Activated T-helper 17 cell treated with anti-CD3 and anti-CD28 coated beads, Interleukin-2, amount 50 U/mL, for 72 hours (primary cell): ENCODE results near the gene MFAP2. TPM values are rescaled to one million over a fixed set of nuclear protein-coding genes. Genes with fewer than 3 reads are reported as not detected.
"Not testable (repeated sequence)": the region's sequence is repeated elsewhere in the genome, so short reads cannot be mapped to it uniquely, and the experiment has no call there.

ENCODE experiments used
- ATAC-seq: fragments of 150-1000 bp; cut with Tn5 transposase; replicated peaks from 2 replicates; pipeline ENCODE4 v1.10.0; 2021; ENCODE audit warnings: mild to moderate bottlenecking, moderate library complexity
- H3K27ac Mint-ChIP-seq: one replicate; pipeline ENCODE4 v1.8.0; 2022; ENCODE audit warnings: mixed read lengths
- H3K27me3 Mint-ChIP-seq: one replicate; pipeline ENCODE4 v1.8.0; 2022; ENCODE audit warnings: mixed read lengths
- H3K36me3 Mint-ChIP-seq: one replicate; pipeline ENCODE4 v1.8.0; 2022; ENCODE audit warnings: low read depth, mild to moderate bottlenecking, mixed read lengths
- H3K4me1 Mint-ChIP-seq: one replicate; pipeline ENCODE4 v1.8.0; 2022; ENCODE audit warnings: mixed read lengths
- H3K4me3 Mint-ChIP-seq: one replicate; pipeline ENCODE4 v1.8.0; 2022; ENCODE audit warnings: mild to moderate bottlenecking, mixed read lengths
- H3K9me3 Mint-ChIP-seq: one replicate; pipeline ENCODE4 v1.8.0; 2022; ENCODE audit warnings: mixed read lengths
- total RNA-seq, 2 donors: library from RNA; stranded (reverse); gene quantifications; one replicate each; pipeline ENCODE4 v1.2.3, GENCODE V29; 2022

Gene MFAP2
- total RNA-seq, 2 donors from 2014 or later: not detected

GRCh38 chr1:16967962-16968361 is 12.5 kb downstream of the MFAP2 start:
- peaks cover 13% of the 10 kb centered on the region for H3K36me3 Mint-ChIP-seq
- no peaks in the 10 kb centered on the region for H3K9me3 Mint-ChIP-seq
- no peaks in the 10 kb centered on the region for H3K27me3 Mint-ChIP-seq
- no peak overlapping the region for H3K4me3 Mint-ChIP-seq
- no peak for ATAC-seq
- H3K27ac Mint-ChIP-seq: no peak overlapping the region
- H3K4me1 Mint-ChIP-seq: no peaks in the 10 kb centered on the region

- Mint-ChIP-seq H3K27me3 (no peaks in the 10 kb centered on the region), H3K9me3 (no peaks in the 10 kb centered on the region), H3K36me3 (peaks cover 13% of the 10 kb centered on the region), H3K4me1 (no peaks in the 10 kb centered on the region), H3K27ac (no peak overlapping the region), H3K4me3 (no peak overlapping the region)
- no peak for ATAC-seq
Measured at GRCh38 chr1:16967095-16967575, 13.3 kb downstream of the MFAP2 start.

DNA sequence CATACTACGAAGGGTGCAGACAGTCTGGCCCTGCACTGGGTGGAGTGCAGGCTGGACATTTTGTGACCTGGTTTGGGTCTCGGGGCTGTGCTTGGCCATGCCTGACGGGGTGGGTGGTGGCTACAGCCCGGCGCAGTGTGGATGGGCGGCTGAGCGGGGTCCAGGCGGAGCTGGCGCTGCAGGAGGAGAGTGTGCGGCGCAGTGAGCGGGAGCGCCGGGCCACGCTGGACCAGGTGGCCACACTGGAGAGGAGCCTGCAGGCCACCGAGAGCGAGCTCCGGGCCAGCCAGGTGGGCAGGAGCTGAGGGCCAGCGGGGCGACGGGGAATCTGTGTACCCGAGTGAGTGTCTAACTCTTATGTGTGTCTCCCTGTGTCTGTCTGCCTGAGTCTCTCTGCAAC is 14.1 kb downstream of the MFAP2 start:
- no peak for ATAC-seq
- Mint-ChIP-seq H3K4me1 (peaks cover 4% of the 10 kb centered on the region), H3K27me3 (no peaks in the 10 kb centered on the region), H3K9me3 (no peaks in the 10 kb centered on the region), H3K36me3 (peaks cover 13% of the 10 kb centered on the region), H3K27ac (no peak overlapping the region), H3K4me3 (no peak overlapping the region)

GRCh38 chr1:16965486-16966067 is 14.8 kb downstream of the MFAP2 start:
- Mint-ChIP-seq H3K27me3 (no peaks in the 10 kb centered on the region), H3K4me3 (no peak overlapping the region)

DNA sequence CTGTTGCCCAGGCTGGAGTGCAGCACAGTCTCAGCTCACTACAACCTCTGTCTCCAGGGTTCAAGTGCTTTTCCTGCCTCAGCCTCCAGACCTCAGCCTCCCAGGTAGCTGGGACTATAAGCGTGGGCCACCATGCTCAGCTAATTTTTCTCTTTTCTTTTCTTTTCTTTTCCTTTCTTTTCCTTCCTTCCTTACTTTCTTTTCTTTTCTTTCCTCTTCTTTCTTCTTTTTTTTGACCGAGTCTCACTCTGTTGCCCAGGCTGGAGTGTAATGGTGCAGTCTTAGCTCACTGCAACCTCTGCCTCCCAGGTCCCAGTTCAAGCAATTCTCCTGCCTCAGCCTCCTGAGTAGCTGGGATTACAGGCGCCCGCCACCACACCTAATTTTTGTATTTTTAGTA is 16.3 kb downstream of the MFAP2 start:
- not testable (repeated sequence) for H3K9me3 Mint-ChIP-seq, ATAC-seq, H3K4me3 Mint-ChIP-seq, H3K4me1 Mint-ChIP-seq, H3K27me3 Mint-ChIP-seq
- peaks cover 13% of the 10 kb centered on the region for H3K36me3 Mint-ChIP-seq
- peak overlapping the region; percentile 28 for H3K27ac Mint-ChIP-seq

More at GRCh38 chr1:16965486-16966067, 14.8 kb downstream of the MFAP2 start:
- H3K27ac Mint-ChIP-seq: no peak overlapping the region
- no peaks in the 10 kb centered on the region for H3K9me3 Mint-ChIP-seq
- no peak for ATAC-seq
- H3K36me3 Mint-ChIP-seq: peaks cover 13% of the 10 kb centered on the region
- peaks cover 4% of the 10 kb centered on the region for H3K4me1 Mint-ChIP-seq

DNA sequence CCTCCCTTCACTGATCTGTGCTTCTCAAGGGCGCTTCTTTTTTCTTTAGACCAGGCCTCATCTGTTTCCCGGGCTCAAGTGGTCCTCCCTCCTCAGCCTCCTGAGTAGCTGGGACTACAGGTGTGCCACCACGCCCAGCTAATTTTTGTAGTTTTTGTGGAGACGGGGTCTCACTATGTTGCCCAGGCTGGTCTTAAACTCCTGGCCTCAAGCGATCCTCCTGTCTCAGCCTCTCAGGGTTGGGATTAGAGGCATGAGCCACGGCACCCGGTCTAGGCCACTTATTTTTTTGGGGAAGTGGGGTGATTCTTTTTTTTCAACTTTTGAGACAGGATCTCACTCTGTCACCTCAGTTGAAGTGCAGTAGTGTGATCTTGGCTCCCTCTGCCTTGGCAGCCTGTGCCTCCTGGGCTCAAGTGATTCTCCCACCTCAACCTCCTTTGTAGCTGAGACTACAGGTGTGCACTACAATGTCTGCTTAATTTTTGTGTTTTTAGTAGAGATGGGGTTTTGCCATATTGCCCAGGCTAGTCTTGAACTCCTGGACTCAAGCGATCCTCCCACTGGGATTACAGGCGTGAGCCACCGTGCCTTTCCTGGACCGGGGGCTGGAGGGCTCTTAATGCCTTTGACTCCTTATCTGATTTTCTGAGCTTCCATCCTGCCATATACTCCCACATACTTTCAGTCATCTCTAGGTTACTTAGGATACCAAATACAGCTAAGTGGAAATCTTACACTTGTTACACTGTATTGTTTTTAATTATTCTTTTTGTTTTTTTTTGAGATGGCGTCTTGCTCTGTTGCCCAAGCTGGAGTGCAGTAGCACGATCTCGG is 18.9 kb downstream of the MFAP2 start:
- peak overlapping the region; percentile 65 for H3K27ac Mint-ChIP-seq
- H3K27me3 Mint-ChIP-seq: no peaks in the 10 kb centered on the region
- ATAC-seq: no peak
- peaks cover 4% of the 10 kb centered on the region for H3K4me1 Mint-ChIP-seq
- no peaks in the 10 kb centered on the region for H3K9me3 Mint-ChIP-seq
- H3K36me3 Mint-ChIP-seq: peaks cover 13% of the 10 kb centered on the region
- peak overlapping the region; percentile 88 for H3K4me3 Mint-ChIP-seq

GRCh38 chr1:16960560-16961296 is 19.7 kb downstream of the MFAP2 start:
- H3K27me3 Mint-ChIP-seq: no peaks in the 10 kb centered on the region
- peak; percentile 96 for ATAC-seq
- H3K9me3 Mint-ChIP-seq: no peaks in the 10 kb centered on the region
- H3K27ac Mint-ChIP-seq: peak overlapping the region; percentile 88
- peaks cover 4% of the 10 kb centered on the region for H3K4me1 Mint-ChIP-seq
- peak overlapping the region; percentile 88 for H3K4me3 Mint-ChIP-seq
- peaks cover 8% of the 10 kb centered on the region for H3K36me3 Mint-ChIP-seq

- H3K27ac Mint-ChIP-seq: no peak overlapping the region
- no peak overlapping the region for H3K4me3 Mint-ChIP-seq
- no peak for ATAC-seq
- peaks cover 4% of the 10 kb centered on the region for H3K4me1 Mint-ChIP-seq
- H3K36me3 Mint-ChIP-seq: no peaks in the 10 kb centered on the region
- H3K27me3 Mint-ChIP-seq: no peaks in the 10 kb centered on the region
- H3K9me3 Mint-ChIP-seq: no peaks in the 10 kb centered on the region
Measured at GRCh38 chr1:16958475-16958874, 21.9 kb downstream of the MFAP2 start.

- no peak overlapping the region for H3K27ac Mint-ChIP-seq
- no peaks in the 10 kb centered on the region for H3K36me3 Mint-ChIP-seq
- no peaks in the 10 kb centered on the region for H3K27me3 Mint-ChIP-seq
Measured at GRCh38 chr1:16957731-16958130, 22.7 kb downstream of the MFAP2 start.

GRCh38 chr1:16956775-16957174 is 23.6 kb downstream of the MFAP2 start:
- no peak overlapping the region for H3K27ac Mint-ChIP-seq
- no peak overlapping the region for H3K4me3 Mint-ChIP-seq
- H3K4me1 Mint-ChIP-seq: peaks cover 3% of the 10 kb centered on the region
- H3K9me3 Mint-ChIP-seq: no peaks in the 10 kb centered on the region
- no peaks in the 10 kb centered on the region for H3K27me3 Mint-ChIP-seq
- no peak for ATAC-seq
- no peaks in the 10 kb centered on the region for H3K36me3 Mint-ChIP-seq

More at GRCh38 chr1:16957731-16958130, 22.7 kb downstream of the MFAP2 start:
- Mint-ChIP-seq H3K4me1 (peaks cover 4% of the 10 kb centered on the region), H3K4me3 (no peak overlapping the region), H3K9me3 (no peaks in the 10 kb centered on the region)
- no peak for ATAC-seq

GRCh38 chr1:16955186-16955585 is 25.2 kb downstream of the MFAP2 start:
- Mint-ChIP-seq H3K27me3 (no peaks in the 10 kb centered on the region), H3K4me1 (no peaks in the 10 kb centered on the region), H3K9me3 (no peaks in the 10 kb centered on the region), H3K36me3 (no peaks in the 10 kb centered on the region), H3K4me3 (no peak overlapping the region), H3K27ac (no peak overlapping the region)
- ATAC-seq: no peak

DNA sequence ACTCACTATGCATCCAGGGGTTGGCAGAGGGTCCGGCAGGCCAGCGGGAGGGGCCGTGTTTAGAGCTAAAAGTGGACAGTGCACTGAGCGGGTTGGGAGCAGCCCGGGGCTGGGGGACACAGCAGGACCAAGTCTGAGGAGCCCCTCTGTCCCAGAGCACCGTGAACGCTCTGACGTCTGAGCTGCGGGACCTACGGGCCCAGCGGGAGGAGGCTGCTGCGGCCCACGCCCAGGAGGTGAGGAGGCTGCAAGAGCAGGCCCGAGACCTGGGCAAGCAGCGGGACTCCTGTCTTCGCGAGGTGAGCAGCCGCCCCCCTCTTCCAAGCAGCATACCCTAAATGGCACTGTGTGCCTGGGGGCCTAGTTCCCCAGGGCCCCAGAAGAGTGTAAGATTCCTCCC is 25.8 kb downstream of the MFAP2 start:
- H3K4me1 Mint-ChIP-seq: no peaks in the 10 kb centered on the region
- H3K9me3 Mint-ChIP-seq: no peaks in the 10 kb centered on the region

GRCh38 chr1:16952376-16952775 is 28.0 kb downstream of the MFAP2 start:
- not testable (repeated sequence) for H3K9me3 Mint-ChIP-seq, H3K27me3 Mint-ChIP-seq

More for the DNA sequence above, 25.8 kb downstream of the MFAP2 start:
- H3K4me3 Mint-ChIP-seq: no peak overlapping the region
- no peaks in the 10 kb centered on the region for H3K27me3 Mint-ChIP-seq
- no peaks in the 10 kb centered on the region for H3K36me3 Mint-ChIP-seq
- no peak overlapping the region for H3K27ac Mint-ChIP-seq
- no peak for ATAC-seq

DNA sequence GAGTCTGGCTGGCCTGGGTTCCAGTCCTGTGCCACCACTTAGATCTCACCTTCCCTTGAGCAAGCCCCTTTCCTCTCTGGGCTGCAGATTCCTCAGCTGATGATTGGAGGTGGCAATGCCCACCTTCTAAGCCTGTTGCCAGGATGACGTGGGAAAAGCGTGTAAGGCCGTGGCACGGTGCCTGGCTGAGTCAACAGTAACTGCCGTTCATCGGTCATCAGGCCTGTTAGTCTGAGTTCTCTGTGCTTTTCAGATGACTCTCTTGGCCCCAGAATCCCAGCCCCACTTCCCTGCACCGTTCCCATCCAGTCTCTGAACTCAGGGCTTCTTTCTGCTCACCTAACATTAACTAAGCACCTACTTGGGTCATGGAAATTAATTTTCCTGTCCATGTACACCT is 31.4 kb downstream of the MFAP2 start:
- H3K27ac Mint-ChIP-seq, H3K4me1 Mint-ChIP-seq, H3K4me3 Mint-ChIP-seq, H3K9me3 Mint-ChIP-seq, ATAC-seq, H3K27me3 Mint-ChIP-seq: not testable (repeated sequence)
- peaks cover 15% of the 10 kb centered on the region for H3K36me3 Mint-ChIP-seq

More at GRCh38 chr1:16952376-16952775, 28.0 kb downstream of the MFAP2 start:
- not testable (repeated sequence) for H3K4me3 Mint-ChIP-seq, H3K36me3 Mint-ChIP-seq, H3K4me1 Mint-ChIP-seq, ATAC-seq, H3K27ac Mint-ChIP-seq
